Measurements from ENCODE around the gene GFRA1.

- TF ChIP-seq SMC3 (IDR thresholded peaks at IDR 0.05; ENCODE audit: low read depth, low read length) (no peak), CTCF (IDR thresholded peaks at IDR 0.05) (no peak), POLR2AphosphoS5 (IDR thresholded peaks at IDR 0.05; ENCODE audit: low read depth, low read length) (no peak), TEAD4 (IDR thresholded peaks at IDR 0.05; ENCODE audit: borderline replicate concordance, insufficient read depth) (no peak), EP300 (IDR thresholded peaks at IDR 0.05; ENCODE audit: borderline replicate concordance in 1 of 2, low read depth in 1 of 2, low read length in 1 of 2) (no peak)
These were observed 109.5 kb downstream of the GFRA1 start for GRCh38 chr10:116163333-116164131.

Data from SK-N-SH (cell line).